Esophagus muscularis mucosa (tissue), 4 donors: ENCODE measurements around the gene OSBPL10. TPM values are rescaled to one million over a fixed set of nuclear protein-coding genes. Genes with fewer than 3 reads are reported as not detected.

ENCODE experiments used
- DNase-seq: peaks from one replicate; pipeline ENCODE4 v3.0.0-alpha.2; 2017; ENCODE audit errors: extremely low spot score
- H3K27ac ChIP-seq, 4 donors: fragments of 200-600 bp; sonication (generic); replicated peaks in 1 of 4; 1 replicate in 3 of 4; 2 replicates in 1 of 4; pipeline ENCODE4 v1.5.1; 2016 to 2019; ENCODE audit warnings: mild to moderate bottlenecking in 1 of 4
- H3K27me3 ChIP-seq, 4 donors: fragments of 200-600 bp; sonication (generic); one replicate each; pipeline versions ENCODE4 v1.5.1 to v1.6.0; 2016 to 2019
- H3K36me3 ChIP-seq, 4 donors: fragments of 200-600 bp; sonication (generic); one replicate each; pipeline ENCODE4 v1.5.1; 2016 to 2019
- H3K4me1 ChIP-seq, 4 donors: fragments of 200-600 bp; sonication (generic); one replicate each; pipeline ENCODE4 v1.5.1; 2016 to 2019
- H3K4me3 ChIP-seq, 4 donors: fragments of 200-600 bp; sonication (generic); 1 replicate in 2 of 4; 2 replicates in 2 of 4; pipeline ENCODE4 v1.5.1; 2016 to 2019; ENCODE audit warnings: mild to moderate bottlenecking in 4 of 4, moderate library complexity in 1 of 4
- H3K9me3 ChIP-seq, 4 donors: fragments of 200-600 bp; sonication (generic); 1 replicate in 3 of 4; 2 replicates in 1 of 4; pipeline ENCODE4 v1.5.1; 2016 to 2019
- CTCF ChIP-seq, 3 experiments: fragments of 200-600 bp in 2 of 3; fragments of 450-650 bp in 1 of 3; sonication (generic) in 2 of 3; IDR thresholded peaks; one replicate each; pipeline ENCODE4 v1.5.1; 2017 to 2019; ENCODE audit warnings: antibody characterized with exemption in 3 of 3, mild to moderate bottlenecking in 2 of 3, moderate library complexity in 1 of 3
- EP300 ChIP-seq: sonication (generic); formaldehyde crosslinking; IDR thresholded peaks from one replicate; pipeline ENCODE4 v1.6.1; 2017; ENCODE audit warnings: antibody characterized with exemption
- POLR2A ChIP-seq: fragments of 450-650 bp; IDR thresholded peaks from one replicate; pipeline ENCODE4 v1.6.1; 2017; ENCODE audit warnings: antibody characterized with exemption, moderate library complexity, mild to moderate bottlenecking, low read depth
- POLR2AphosphoS5 ChIP-seq, 2 donors: sonication (generic); formaldehyde crosslinking; IDR thresholded peaks; one replicate each; pipeline ENCODE4 v1.6.1; 2017; ENCODE audit warnings: antibody characterized with exemption in 2 of 2
- WGBS: methylation state at CpG from one replicate; pipeline ENCODE4 v1.1.5; 2018; 5-methylcytosine and 5-hydroxymethylcytosine counted together
- intact Hi-C: fragments of 100-400 bp; cut with DNase I; formaldehyde crosslinking; loops from one replicate; pipeline ENCODE4 v1.15.1; 2023
- total RNA-seq, 4 donors: library from RNA; depleted of rRNA; stranded (reverse); fragments of >200 nt; gene quantifications; one replicate each; pipeline versions ENCODE4 v1.1.0 to v1.2.1, GENCODE V29; 2016

Gene OSBPL10
- total RNA-seq, 4 donors from 2014 or later = 6.3 to 12.2 (median 7.6) TPM

DNA sequence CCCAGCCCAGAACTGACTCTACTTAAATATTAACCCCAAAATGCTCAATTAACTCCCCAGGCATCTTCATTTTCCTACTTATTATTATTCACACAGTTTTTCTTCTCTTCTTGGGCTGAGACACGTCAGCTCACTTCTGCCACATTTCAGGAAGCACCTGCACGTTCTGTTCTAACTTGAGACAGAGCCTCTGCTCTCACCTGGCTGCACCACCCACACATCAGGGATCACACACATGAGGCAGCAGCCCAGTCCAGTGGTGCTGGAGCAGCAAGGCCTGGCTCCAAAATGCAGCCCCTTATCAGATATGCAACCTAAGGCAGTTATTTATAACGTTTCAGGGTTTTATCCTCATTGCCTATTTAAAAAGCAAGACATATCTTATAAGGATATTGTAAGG lies 127.5 kb downstream of the OSBPL10 start:
- H3K27ac ChIP-seq = no peak overlapping the region
- H3K36me3 ChIP-seq = no peaks in the 10 kb centered on the region
- H3K9me3 ChIP-seq = no peaks in the 10 kb centered on the region
- DNase-seq = no peak
- no peak for TF ChIP-seq POLR2AphosphoS5 (IDR thresholded peaks at IDR 0.05)
- no peak for TF ChIP-seq CTCF (IDR thresholded peaks at IDR 0.05)
- TF ChIP-seq POLR2A = no peak
- TF ChIP-seq EP300 = no peak
- WGBS = 77% methylated on average over 3 of the region's 3 CpGs
- intact Hi-C loops = no loop called here
- no peaks in the 10 kb centered on the region for H3K27me3 ChIP-seq
- no peaks in the 10 kb centered on the region for H3K4me1 ChIP-seq
- no peak overlapping the region for H3K4me3 ChIP-seq

GRCh38 chr3:31851278-31851677 lies 129.8 kb downstream of the OSBPL10 start:
- H3K27me3 ChIP-seq = no peaks in the 10 kb centered on the region
- H3K27ac ChIP-seq = no peak overlapping the region
- no peaks in the 10 kb centered on the region for H3K4me1 ChIP-seq
- TF ChIP-seq EP300 (no peak), CTCF (IDR thresholded peaks at IDR 0.05) (no peak), POLR2AphosphoS5 (IDR thresholded peaks at IDR 0.05) (no peak), POLR2A (no peak)
- no peak overlapping the region for H3K4me3 ChIP-seq
- no peaks in the 10 kb centered on the region for H3K36me3 ChIP-seq
- H3K9me3 ChIP-seq = no peaks in the 10 kb centered on the region
- DNase-seq = peak; percentile 66
- 85% methylated on average over 10 of the region's 10 CpGs for WGBS
- intact Hi-C loops = no loop called here

DNA sequence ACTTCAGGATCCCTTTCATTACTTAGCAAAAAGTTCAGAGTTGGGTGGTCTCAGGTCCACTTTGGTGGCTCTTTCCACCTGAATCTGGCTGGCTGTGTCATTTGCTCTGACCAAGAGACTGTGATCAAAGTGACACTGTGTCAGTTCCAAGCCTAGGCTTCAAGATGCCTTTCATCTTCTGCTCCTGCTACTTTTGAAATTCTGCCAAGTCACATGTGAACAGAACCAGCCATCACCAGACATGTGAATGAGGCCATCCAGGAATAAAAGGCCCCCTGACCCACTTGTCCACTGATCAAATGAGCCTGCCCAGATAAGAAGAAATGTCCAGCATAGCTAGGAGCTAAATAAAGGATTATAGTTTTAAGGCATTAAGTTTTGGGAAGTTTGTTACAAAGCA lies 132.2 kb downstream of the OSBPL10 start:
- H3K27me3 ChIP-seq = no peaks in the 10 kb centered on the region
- DNase-seq = peak; percentile 24
- TF ChIP-seq POLR2AphosphoS5 (IDR thresholded peaks at IDR 0.05) (no peak), CTCF (IDR thresholded peaks at IDR 0.05) (no peak), POLR2A (no peak)
- H3K4me3 ChIP-seq = no peak overlapping the region
- no peaks in the 10 kb centered on the region for H3K36me3 ChIP-seq
- H3K27ac ChIP-seq = no peak overlapping the region
- H3K4me1 ChIP-seq = no peaks in the 10 kb centered on the region
- intact Hi-C loops = no loop called here
- no peaks in the 10 kb centered on the region for H3K9me3 ChIP-seq

DNA sequence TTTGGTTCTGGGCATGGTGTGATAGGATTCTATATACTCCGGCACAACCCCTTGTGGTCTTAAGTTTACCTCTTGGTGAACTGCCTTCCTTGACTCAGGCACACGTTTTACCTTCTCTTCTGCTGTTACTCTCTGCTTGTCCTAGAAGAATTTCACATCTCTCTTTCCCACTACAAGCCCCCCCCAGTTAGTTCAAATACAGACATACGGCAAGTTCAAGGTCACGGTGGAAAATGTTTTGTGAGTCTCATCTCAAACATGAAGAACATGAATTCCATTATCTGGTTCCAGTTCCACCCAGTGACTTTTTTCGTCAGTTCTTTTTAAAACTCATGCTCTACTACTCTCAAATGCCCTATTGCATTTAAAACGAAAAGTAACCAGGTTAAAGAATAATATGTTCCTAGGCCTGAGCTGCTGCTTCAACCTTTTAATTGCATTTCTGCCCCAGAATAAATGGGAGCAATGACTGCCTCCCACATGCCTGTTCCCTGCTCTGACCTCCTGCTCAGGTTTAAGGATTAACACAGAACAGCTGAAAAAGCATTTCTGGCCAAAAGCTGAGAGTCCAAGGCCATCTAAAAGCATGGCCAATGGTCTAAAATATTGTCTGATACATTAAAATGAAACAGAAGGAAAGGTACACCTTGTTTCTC lies 132.8 kb downstream of the OSBPL10 start:
- TF ChIP-seq POLR2AphosphoS5 (IDR thresholded peaks at IDR 0.05) = no peak
- TF ChIP-seq EP300 = no peak
- no peak for TF ChIP-seq POLR2A
- TF ChIP-seq CTCF (IDR thresholded peaks at IDR 0.05) = no peak
- Histone ChIP-seq H3K9me3 (no peaks in the 10 kb centered on the region), H3K27ac (no peak overlapping the region), H3K4me1 (no peaks in the 10 kb centered on the region), H3K36me3 (no peaks in the 10 kb centered on the region), H3K27me3 (no peaks in the 10 kb centered on the region), H3K4me3 (no peak overlapping the region)
- intact Hi-C loops = no loop called here
- no peak for DNase-seq
- WGBS = 85% methylated on average over 6 of the region's 6 CpGs

- Histone ChIP-seq H3K27ac (no peak overlapping the region), H3K36me3 (no peaks in the 10 kb centered on the region), H3K4me3 (no peak overlapping the region), H3K27me3 (no peaks in the 10 kb centered on the region), H3K4me1 (no peaks in the 10 kb centered on the region), H3K9me3 (no peaks in the 10 kb centered on the region)
- intact Hi-C loops = no loop called here
- TF ChIP-seq CTCF (IDR thresholded peaks at IDR 0.05) = no peak
- TF ChIP-seq POLR2A = no peak
- TF ChIP-seq POLR2AphosphoS5 (IDR thresholded peaks at IDR 0.05) = no peak
- TF ChIP-seq EP300 = no peak
- WGBS = 88% methylated on average over 4 of the region's 6 CpGs
- no peak for DNase-seq
Measured at GRCh38 chr3:31847760-31848159, 133.3 kb downstream of the OSBPL10 start.
